Measurements from ENCODE around the gene ST6GALNAC6. TPM values are rescaled to one million over a fixed set of nuclear protein-coding genes. Genes with fewer than 3 reads are reported as not detected.

Gene ST6GALNAC6
- total and polyA plus RNA-seq, 2 donors (not counting 1 experiment from before 2014, with no cell fraction given) = 68.0 to 126 TPM

DNA sequence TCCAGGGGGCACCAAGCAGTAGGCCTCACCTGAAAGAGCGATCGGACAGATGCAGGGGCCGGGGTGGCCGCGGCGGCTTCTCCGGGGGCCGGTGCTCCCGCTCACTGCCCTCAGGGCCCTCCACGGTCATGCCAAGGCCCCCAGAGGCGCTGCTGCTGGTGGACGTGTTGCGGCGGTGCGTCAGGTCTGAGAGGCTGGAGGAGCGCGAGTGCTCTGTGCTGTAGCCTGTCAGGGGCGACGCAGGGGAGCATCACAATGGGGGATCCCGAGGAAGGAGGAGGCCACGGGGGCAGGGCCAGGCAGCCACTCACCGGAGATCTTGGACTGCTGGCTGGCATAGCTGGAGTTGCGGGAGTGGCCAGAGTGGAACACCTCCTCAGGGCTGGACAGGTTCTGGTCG is 45.9 kb upstream of the ST6GALNAC6 start:
- no peak overlapping the region for H3K4me3 Mint-ChIP-seq
- no peaks in the 10 kb centered on the region for H3K9me3 Mint-ChIP-seq (ENCODE audit: insufficient read depth)

DNA sequence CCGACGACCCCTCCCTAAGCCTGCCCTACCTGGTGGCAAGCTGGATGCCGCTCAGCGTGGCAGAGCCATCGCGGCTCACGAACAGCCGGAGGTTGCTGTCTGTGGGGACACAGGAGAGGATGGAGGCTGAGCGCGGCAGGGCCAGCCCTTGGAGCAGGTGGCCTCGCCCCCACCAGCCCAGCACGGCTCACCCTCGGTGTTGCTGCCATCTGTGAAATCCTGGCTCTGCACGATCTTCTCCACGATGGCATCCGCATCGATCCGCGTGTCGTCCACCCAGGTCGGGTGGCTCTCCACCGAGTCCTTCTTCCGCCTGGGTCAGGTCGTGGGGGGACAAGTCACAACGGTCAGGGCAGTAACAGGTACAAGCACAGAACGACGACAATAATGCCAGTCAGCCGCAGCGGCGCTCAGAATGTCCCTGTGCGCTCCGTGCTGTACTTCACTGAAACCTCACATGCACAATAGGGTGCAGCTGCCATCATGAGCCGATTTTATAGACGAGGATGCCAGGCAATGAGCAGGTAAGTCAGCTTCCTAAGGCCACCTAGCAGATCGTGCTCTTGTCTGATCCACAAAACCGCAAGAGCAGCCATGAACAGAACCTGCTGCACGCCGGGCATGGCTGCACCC is 45.3 kb upstream of the ST6GALNAC6 start:
- Mint-ChIP-seq H3K4me1 (peaks cover 26% of the 10 kb centered on the region), H3K27ac (peak overlapping the region; percentile 41), H3K27me3 (no peaks in the 10 kb centered on the region), H3K4me3 (no peak overlapping the region), H3K9me3 (ENCODE audit: insufficient read depth) (no peaks in the 10 kb centered on the region)
- POLR2A ChIA-PET = interaction anchor here (1.3 to 2.4 kb wide), 5 partner anchors 35 to 90 kb away, joined by 3 to 15 read pairs (median 6); partner anchors contain the start of gene EEIG1
- ATAC-seq (ENCODE audit: low read depth) = no peak
- 97% methylated on average over 36 of the region's 38 CpGs for WGBS (ENCODE audit: insufficient coverage)
- H4K20me1 ChIP-seq (ENCODE audit: control insufficient read depth, insufficient read depth, low read length, poor library complexity, severe bottlenecking) = peaks cover 76% of the 10 kb centered on the region
- no peak overlapping the region for H3K9ac ChIP-seq (ENCODE audit: low read length)
- H3K27ac ChIP-seq (ENCODE audit: low read length in 2 of 2) = no peak overlapping the region
- no peaks in the 10 kb centered on the region for H3K9me3 ChIP-seq (ENCODE audit: control extremely low read depth in 1 of 3, control insufficient read depth in 2 of 3, insufficient read depth in 1 of 3, low read length in 2 of 3)
- H2AFZ ChIP-seq (ENCODE audit: insufficient read depth, low read depth, low read length, poor library complexity, severe bottlenecking) = no peak overlapping the region
- TF ChIP-seq, protein P1, sequence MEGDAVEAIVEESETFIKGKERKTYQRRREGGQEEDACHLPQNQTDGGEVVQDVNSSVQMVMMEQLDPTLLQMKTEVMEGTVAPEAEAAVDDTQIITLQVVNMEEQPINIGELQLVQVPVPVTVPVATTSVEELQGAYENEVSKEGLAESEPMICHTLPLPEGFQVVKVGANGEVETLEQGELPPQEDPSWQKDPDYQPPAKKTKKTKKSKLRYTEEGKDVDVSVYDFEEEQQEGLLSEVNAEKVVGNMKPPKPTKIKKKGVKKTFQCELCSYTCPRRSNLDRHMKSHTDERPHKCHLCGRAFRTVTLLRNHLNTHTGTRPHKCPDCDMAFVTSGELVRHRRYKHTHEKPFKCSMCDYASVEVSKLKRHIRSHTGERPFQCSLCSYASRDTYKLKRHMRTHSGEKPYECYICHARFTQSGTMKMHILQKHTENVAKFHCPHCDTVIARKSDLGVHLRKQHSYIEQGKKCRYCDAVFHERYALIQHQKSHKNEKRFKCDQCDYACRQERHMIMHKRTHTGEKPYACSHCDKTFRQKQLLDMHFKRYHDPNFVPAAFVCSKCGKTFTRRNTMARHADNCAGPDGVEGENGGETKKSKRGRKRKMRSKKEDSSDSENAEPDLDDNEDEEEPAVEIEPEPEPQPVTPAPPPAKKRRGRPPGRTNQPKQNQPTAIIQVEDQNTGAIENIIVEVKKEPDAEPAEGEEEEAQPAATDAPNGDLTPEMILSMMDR (IDR thresholded peaks at IDR 0.05) = no peak
- no peak for TF ChIP-seq EZH2 (IDR thresholded peaks at IDR 0.05; ENCODE audit: borderline replicate concordance, insufficient read depth, low read depth, low read length, poor library complexity, severe bottlenecking)
- CTCF ChIA-PET = interaction anchor here (0.8 to 12.6 kb wide), 17 partner anchors 11 to 172 kb away, joined by 3 to 310 read pairs (median 9); partner anchors contain the start of gene EEIG1
- H3K4me1 ChIP-seq (ENCODE audit: control insufficient read depth in 2 of 2, insufficient read depth in 2 of 2, low read length in 2 of 2) = peaks cover 17 to 18% of the 10 kb centered on the region in 2 donors
- no peak for DNase-seq
- no peaks in the 10 kb centered on the region for H3K27me3 ChIP-seq (replicated peaks in 1 of 4; ENCODE audit: control extremely low read depth in 1 of 4, control insufficient read depth in 3 of 4, insufficient read depth in 4 of 4, low read length in 3 of 4)
- intact Hi-C loops (cut with micrococcal nuclease) = no loop called here
- peaks cover 0 to 75% of the 10 kb centered on the region in 2 experiments for H3K36me3 ChIP-seq (replicated peaks in 1 of 2; ENCODE audit: control extremely low read depth in 1 of 2, control insufficient read depth in 1 of 2, extremely low read depth in 1 of 2, insufficient read depth in 2 of 2, low read length in 1 of 2)
- H3K4me2 ChIP-seq (replicated peaks; ENCODE audit: low read depth, low read length, poor library complexity, severe bottlenecking) = no peak overlapping the region
- peaks cover 26% of the 10 kb centered on the region for H3K79me2 ChIP-seq (ENCODE audit: control insufficient read depth, insufficient read depth, low read length)
- H3K4me3 ChIP-seq (ENCODE audit: control extremely low read depth in 1 of 5, extremely low read depth in 1 of 5, insufficient read depth in 1 of 5, low read depth in 2 of 5, low read length in 4 of 5) = no peak overlapping the region

More for the DNA sequence above, 45.9 kb upstream of the ST6GALNAC6 start:
- H3K4me2 ChIP-seq (replicated peaks; ENCODE audit: low read depth, low read length, poor library complexity, severe bottlenecking) = no peak overlapping the region
- Mint-ChIP-seq H3K27ac (no peak overlapping the region), H3K27me3 (no peaks in the 10 kb centered on the region), H3K4me1 (peaks cover 28% of the 10 kb centered on the region)
- peaks cover 17 to 18% of the 10 kb centered on the region in 2 donors for H3K4me1 ChIP-seq (ENCODE audit: control insufficient read depth in 2 of 2, insufficient read depth in 2 of 2, low read length in 2 of 2)
- intact Hi-C loops (cut with micrococcal nuclease) = no loop called here
- ChIA-PET POLR2A (no interaction called here), CTCF (interaction anchor here (0.8 to 12.6 kb wide), 6 partner anchors 11 to 172 kb away, joined by 3 to 310 read pairs (median 34); no protein-coding TSS in a partner anchor)
- peaks cover 82% of the 10 kb centered on the region for H4K20me1 ChIP-seq (ENCODE audit: control insufficient read depth, insufficient read depth, low read length, poor library complexity, severe bottlenecking)
- H3K9ac ChIP-seq (ENCODE audit: low read length) = no peak overlapping the region
- ATAC-seq (ENCODE audit: low read depth) = no peak
- H3K4me3 ChIP-seq (ENCODE audit: control extremely low read depth in 1 of 5, extremely low read depth in 1 of 5, insufficient read depth in 1 of 5, low read depth in 2 of 5, low read length in 4 of 5) = no peak overlapping the region
- no peaks in the 10 kb centered on the region for H3K9me3 ChIP-seq (ENCODE audit: control extremely low read depth in 1 of 3, control insufficient read depth in 2 of 3, insufficient read depth in 1 of 3, low read length in 2 of 3)
- peaks cover 0 to 82% of the 10 kb centered on the region in 2 experiments for H3K36me3 ChIP-seq (replicated peaks in 1 of 2; ENCODE audit: control extremely low read depth in 1 of 2, control insufficient read depth in 1 of 2, extremely low read depth in 1 of 2, insufficient read depth in 2 of 2, low read length in 1 of 2)
- H3K27me3 ChIP-seq (replicated peaks in 1 of 4; ENCODE audit: control extremely low read depth in 1 of 4, control insufficient read depth in 3 of 4, insufficient read depth in 4 of 4, low read length in 3 of 4) = no peaks in the 10 kb centered on the region
- DNase-seq = no peak
- H3K27ac ChIP-seq (ENCODE audit: low read length in 2 of 2) = no peak overlapping the region
- no peak overlapping the region for H2AFZ ChIP-seq (ENCODE audit: insufficient read depth, low read depth, low read length, poor library complexity, severe bottlenecking)
- H3K79me2 ChIP-seq (ENCODE audit: control insufficient read depth, insufficient read depth, low read length) = peaks cover 30% of the 10 kb centered on the region
- WGBS (ENCODE audit: insufficient coverage) = 95% methylated on average over 24 of the region's 24 CpGs
- TF ChIP-seq, protein P1 (IDR thresholded peaks at IDR 0.05) = no peak
- TF ChIP-seq EZH2 (IDR thresholded peaks at IDR 0.05; ENCODE audit: borderline replicate concordance, insufficient read depth, low read depth, low read length, poor library complexity, severe bottlenecking) = no peak

Measured in B cell (primary cell).